Trophoblast cell (in vitro differentiated cells and primary cell): ENCODE results near the gene RNMT.

Source experiments
- DNase-seq, 2 donors: peaks; one replicate each; pipeline ENCODE4 v3.0.0-alpha.2; 2016
- H2AFZ ChIP-seq: 2 replicates; pipeline ENCODE4 v1.6.1; 2013; ENCODE audit warnings: low read length, moderate library complexity, mild to moderate bottlenecking; ENCODE audit not compliant: insufficient read depth, poor library complexity
- H2AK5ac ChIP-seq: 2 replicates; pipeline ENCODE4 v1.6.1; 2013; ENCODE audit warnings: mild to moderate bottlenecking, low read length
- H2BK120ac ChIP-seq: 2 replicates; pipeline ENCODE4 v1.6.1; 2013; ENCODE audit warnings: low read length, mild to moderate bottlenecking, moderate library complexity; ENCODE audit not compliant: insufficient read depth, poor library complexity
- H2BK12ac ChIP-seq: 2 replicates; pipeline ENCODE4 v1.6.1; 2013; ENCODE audit warnings: mild to moderate bottlenecking, low read length, moderate library complexity
- H2BK5ac ChIP-seq: 2 replicates; pipeline ENCODE4 v1.6.1; 2013; ENCODE audit warnings: low read length, low read depth, moderate library complexity, mild to moderate bottlenecking; ENCODE audit not compliant: poor library complexity
- H3K14ac ChIP-seq: 2 replicates; pipeline ENCODE4 v1.6.1; 2013; ENCODE audit warnings: mild to moderate bottlenecking, low read length
- H3K18ac ChIP-seq: 2 replicates; pipeline ENCODE4 v1.6.1; 2013; ENCODE audit warnings: mild to moderate bottlenecking, low read length
- H3K23ac ChIP-seq: 2 replicates; pipeline ENCODE4 v1.6.1; 2013; ENCODE audit warnings: low read length
- H3K27ac ChIP-seq: 2 replicates; pipeline ENCODE4 v1.5.1; 2013; ENCODE audit warnings: low read depth, mild to moderate bottlenecking, inconsistent platforms, low read length, moderate library complexity
- H3K27me3 ChIP-seq: 2 replicates; pipeline ENCODE4 v1.6.1; 2013; ENCODE audit warnings: inconsistent platforms, mild to moderate bottlenecking, low read length, moderate library complexity; ENCODE audit not compliant: insufficient read depth
- H3K36me3 ChIP-seq, 2 experiments: 1 replicate in 1 of 2; 2 replicates in 1 of 2; pipeline ENCODE4 v1.6.1; 2013; ENCODE audit warnings: low read length in 2 of 2, mild to moderate bottlenecking in 2 of 2, moderate library complexity in 1 of 2; ENCODE audit not compliant: insufficient read depth in 2 of 2, control insufficient read depth in 1 of 2
- H3K4ac ChIP-seq: 2 replicates; pipeline ENCODE4 v1.6.1; 2013; ENCODE audit warnings: low read depth, mild to moderate bottlenecking, low read length, moderate library complexity
- H3K4me1 ChIP-seq, 2 experiments: 1 replicate in 1 of 2; 2 replicates in 1 of 2; pipeline ENCODE4 v1.6.1; 2013; ENCODE audit warnings: low read length in 2 of 2, mild to moderate bottlenecking in 2 of 2, moderate library complexity in 1 of 2; ENCODE audit not compliant: insufficient read depth in 2 of 2, control insufficient read depth in 1 of 2
- H3K4me2 ChIP-seq: 2 replicates; pipeline ENCODE4 v1.6.1; 2013; ENCODE audit warnings: inconsistent platforms, mild to moderate bottlenecking, low read length, moderate library complexity
- H3K4me3 ChIP-seq: 2 replicates; pipeline ENCODE4 v1.5.1; 2013; ENCODE audit warnings: mild to moderate bottlenecking, low read depth, low read length, inconsistent platforms
- H3K79me1 ChIP-seq: one replicate; pipeline ENCODE4 v1.6.1; 2013; ENCODE audit warnings: low read length
- H3K79me2 ChIP-seq: 2 replicates; pipeline ENCODE4 v1.6.1; 2013; ENCODE audit warnings: low read length, mild to moderate bottlenecking; ENCODE audit not compliant: control insufficient read depth, insufficient read depth, poor library complexity
- H3K9ac ChIP-seq: 2 replicates; pipeline ENCODE4 v1.6.1; 2013; ENCODE audit warnings: mild to moderate bottlenecking, low read length
- H3K9me3 ChIP-seq: 2 replicates; pipeline ENCODE4 v1.6.1; 2013; ENCODE audit warnings: low read depth, mild to moderate bottlenecking, control low read depth, inconsistent platforms, low read length; ENCODE audit not compliant: insufficient read depth
- H4K12ac ChIP-seq: 2 replicates; pipeline ENCODE4 v1.6.1; 2013; ENCODE audit warnings: low read depth, mild to moderate bottlenecking, low read length, moderate library complexity
- H4K8ac ChIP-seq: 2 replicates; pipeline ENCODE4 v1.6.1; 2013; ENCODE audit warnings: low read depth, mild to moderate bottlenecking, low read length, moderate library complexity
- H4K91ac ChIP-seq: one replicate; pipeline ENCODE4 v1.6.1; 2013; ENCODE audit warnings: low read depth, mild to moderate bottlenecking, low read length, moderate library complexity
- WGBS: extraction: QIAGEN DNeasy Blood & Tissue Kit; methylation state at CpG from one replicate; pipeline ENCODE4 v1.1.7; 2013; ENCODE audit warnings: missing lambda C conversion rate; ENCODE audit not compliant: insufficient read length, insufficient coverage; ENCODE audit errors: extremely low coverage; 5-methylcytosine and 5-hydroxymethylcytosine counted together

RNMT gene

DNA sequence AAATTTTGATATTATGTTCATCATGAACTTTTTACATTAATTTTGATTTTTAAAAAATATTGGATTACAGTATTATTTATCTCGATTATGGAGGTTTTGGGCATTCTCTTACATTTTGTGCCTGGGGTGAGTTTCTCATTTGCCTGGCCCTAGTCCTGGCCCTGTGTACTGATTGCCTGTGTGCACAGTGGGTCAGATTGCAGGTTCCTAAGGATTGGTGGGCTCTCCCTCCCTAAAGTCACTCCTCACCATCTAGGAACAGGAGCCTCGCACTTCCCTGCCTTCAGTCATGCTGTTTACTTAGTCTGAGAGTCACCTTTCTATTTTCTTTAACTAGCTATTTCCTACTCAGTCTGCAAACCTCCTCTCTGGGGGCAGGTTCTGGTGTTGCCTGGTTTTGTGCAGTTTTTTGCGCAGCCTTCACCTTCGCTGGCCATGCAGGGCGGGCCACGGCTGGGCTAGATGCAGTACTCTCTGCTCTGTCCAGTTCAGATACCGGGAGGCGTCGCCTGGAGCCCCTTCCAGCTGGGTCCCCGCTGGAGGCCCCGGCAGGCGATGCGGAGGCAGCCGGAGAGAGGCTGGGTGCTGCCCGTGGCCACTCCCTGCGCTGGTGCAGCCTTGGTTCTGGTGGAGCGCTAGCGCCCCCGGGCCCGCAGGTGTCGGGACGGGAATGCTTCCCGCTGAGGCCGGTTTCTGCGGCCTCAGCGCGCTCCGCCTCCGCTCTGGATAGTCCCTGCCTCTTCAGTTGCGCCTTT is 74.2 kb downstream of the RNMT start:
- Histone ChIP-seq H4K8ac (no peak overlapping the region), H3K23ac (no peak overlapping the region), H3K18ac (no peak overlapping the region), H3K79me1 (peaks cover 3% of the 10 kb centered on the region), H3K14ac (no peak overlapping the region), H3K4me3 (no peak overlapping the region), H4K12ac (no peak overlapping the region), H2BK5ac (no peak overlapping the region), H3K4ac (no peak overlapping the region), H2BK12ac (no peak overlapping the region), H3K36me3 (no peaks in the 10 kb centered on the region), H4K91ac (no peak overlapping the region), H3K27me3 (no peaks in the 10 kb centered on the region), H3K4me1 (peaks cover 15 to 17% of the 10 kb centered on the region in 2 experiments), H3K27ac (no peak overlapping the region), H2AFZ (peak overlapping the region; percentile 44), H3K4me2 (peak overlapping the region; percentile 74), H3K79me2 (no peaks in the 10 kb centered on the region), H3K9ac (no peak overlapping the region), H2AK5ac (no peak overlapping the region), H2BK120ac (no peak overlapping the region), H3K9me3 (no peaks in the 10 kb centered on the region)
- peak; percentile 43 to 64 for DNase-seq
- no CpG with 5 or more reads among the region's 30 CpGs for WGBS

DNA sequence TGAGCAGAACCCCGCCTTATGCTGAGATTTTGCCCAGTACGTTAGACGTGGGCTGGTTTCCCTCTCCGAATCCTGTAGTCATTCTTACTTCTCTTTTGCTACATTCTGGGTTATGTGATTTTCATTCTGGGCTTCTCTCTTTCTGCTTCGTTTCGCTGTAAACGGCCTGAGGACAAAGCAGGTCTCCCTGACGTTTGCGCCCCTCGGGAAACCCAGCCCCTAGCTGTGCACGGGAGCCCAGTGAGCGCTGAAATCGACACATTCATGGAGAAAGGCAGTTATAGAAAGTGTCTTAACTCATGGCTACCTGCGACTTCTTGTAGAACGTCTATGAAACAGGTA is 74.8 kb downstream of the RNMT start:
- WGBS = no CpG with 5 or more reads among the region's 15 CpGs
- H4K91ac ChIP-seq = no peak overlapping the region

DNA sequence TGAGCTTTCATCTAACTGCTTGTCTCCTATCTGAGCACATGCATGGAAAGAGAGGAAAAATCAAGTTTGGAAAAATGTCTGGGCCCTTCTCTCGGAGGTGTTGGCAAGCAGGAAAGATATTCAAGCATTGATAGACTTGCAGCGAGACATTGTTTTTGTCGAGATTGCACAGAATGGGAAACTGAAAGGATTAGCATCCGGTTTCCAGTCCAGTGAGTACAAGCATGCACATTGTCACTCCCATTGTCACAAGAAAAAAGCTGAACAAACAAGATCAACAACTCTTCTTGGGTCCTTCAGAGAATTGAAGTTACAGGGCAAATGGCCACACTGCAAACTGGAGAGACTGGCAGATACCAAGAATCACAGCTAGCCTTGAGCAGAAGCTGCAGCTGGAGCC is 77.8 kb downstream of the RNMT start:
- no peak overlapping the region for H3K14ac ChIP-seq
- no CpG with 5 or more reads among the region's 4 CpGs for WGBS
- H3K4me1 ChIP-seq = peaks cover 6 to 13% of the 10 kb centered on the region in 2 experiments
- no peak overlapping the region for H3K9ac ChIP-seq
- H4K8ac ChIP-seq = peak overlapping the region; percentile 40
- no peak overlapping the region for H2AK5ac ChIP-seq
- no peak overlapping the region for H2BK120ac ChIP-seq
- H3K23ac ChIP-seq = no peak overlapping the region
- H3K4me2 ChIP-seq = no peak overlapping the region
- H3K36me3 ChIP-seq = no peaks in the 10 kb centered on the region
- no peak overlapping the region for H4K12ac ChIP-seq
- H3K79me2 ChIP-seq = no peaks in the 10 kb centered on the region
- no peak for DNase-seq
- peak overlapping the region; percentile 28 for H2BK12ac ChIP-seq
- no peaks in the 10 kb centered on the region for H3K27me3 ChIP-seq
- no peak overlapping the region for H4K91ac ChIP-seq
- no peak overlapping the region for H3K4ac ChIP-seq
- peak overlapping the region; percentile 20 for H3K27ac ChIP-seq
- H3K18ac ChIP-seq = peak overlapping the region; percentile 19
- H3K9me3 ChIP-seq = no peaks in the 10 kb centered on the region
- H2AFZ ChIP-seq = no peak overlapping the region
- no peak overlapping the region for H3K4me3 ChIP-seq
- no peaks in the 10 kb centered on the region for H3K79me1 ChIP-seq
- no peak overlapping the region for H2BK5ac ChIP-seq

More for the DNA sequence above, 74.8 kb downstream of the RNMT start:
- H2BK12ac ChIP-seq = no peak overlapping the region
- peaks cover 14 to 16% of the 10 kb centered on the region in 2 experiments for H3K4me1 ChIP-seq
- H3K36me3 ChIP-seq = no peaks in the 10 kb centered on the region
- no peaks in the 10 kb centered on the region for H3K79me2 ChIP-seq
- no peak overlapping the region for H3K4me3 ChIP-seq
- no peak overlapping the region for H4K8ac ChIP-seq
- H3K18ac ChIP-seq = no peak overlapping the region
- H3K79me1 ChIP-seq = peaks cover 3% of the 10 kb centered on the region
- no peak overlapping the region for H3K23ac ChIP-seq
- H4K12ac ChIP-seq = no peak overlapping the region
- H3K27me3 ChIP-seq = no peaks in the 10 kb centered on the region
- H3K4ac ChIP-seq = no peak overlapping the region
- peak overlapping the region; percentile 44 for H2AFZ ChIP-seq
- H3K9ac ChIP-seq = no peak overlapping the region
- H2AK5ac ChIP-seq = no peak overlapping the region
- H3K27ac ChIP-seq = no peak overlapping the region
- H2BK5ac ChIP-seq = no peak overlapping the region
- no peaks in the 10 kb centered on the region for H3K9me3 ChIP-seq
- no peak overlapping the region for H2BK120ac ChIP-seq
- H3K14ac ChIP-seq = no peak overlapping the region
- peak overlapping the region; percentile 74 for H3K4me2 ChIP-seq
- no peak for DNase-seq

DNA sequence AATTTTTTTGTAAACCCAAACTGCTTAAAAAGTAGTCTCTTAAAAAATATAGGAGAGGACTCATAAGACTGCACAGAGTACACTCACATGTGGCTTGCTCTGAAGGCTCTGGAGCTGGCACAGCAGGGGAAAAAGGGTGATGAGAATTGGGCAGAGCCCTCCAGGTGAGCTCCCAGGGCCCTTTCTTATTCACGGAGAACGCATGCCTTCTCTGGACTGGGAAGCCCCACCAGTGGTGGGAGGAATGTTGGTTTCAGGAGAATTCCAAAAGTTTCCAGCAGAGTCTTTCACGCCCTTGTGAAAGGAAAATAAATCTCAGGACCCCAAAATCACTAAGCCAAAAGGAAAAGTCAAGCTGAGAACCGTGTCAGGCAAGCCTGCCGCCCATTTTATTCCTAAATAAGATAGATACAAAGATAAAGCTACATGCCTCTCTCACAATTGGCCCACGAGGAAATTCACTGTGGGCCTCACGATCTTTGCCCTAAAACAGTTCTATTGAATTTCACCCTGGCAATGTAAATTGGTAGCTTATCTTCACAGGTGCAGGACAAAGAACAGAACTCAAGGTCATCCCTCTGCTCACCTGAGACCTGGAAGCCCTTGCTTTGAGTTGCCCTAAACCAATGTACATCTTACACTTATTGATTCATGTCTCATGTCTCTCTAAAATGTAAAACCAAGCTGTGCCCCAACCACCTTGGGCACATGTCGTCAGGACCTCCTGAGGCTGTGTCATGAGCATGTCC is 82.0 kb downstream of the RNMT start:
- Histone ChIP-seq H3K18ac (no peak overlapping the region), H4K12ac (no peak overlapping the region)
- no CpG with 5 or more reads among the region's 8 CpGs for WGBS

More for the DNA sequence above, 82.0 kb downstream of the RNMT start:
- H3K36me3 ChIP-seq = no peaks in the 10 kb centered on the region
- no peak overlapping the region for H3K27ac ChIP-seq
- H2BK120ac ChIP-seq = no peak overlapping the region
- H3K9ac ChIP-seq = no peak overlapping the region
- H3K14ac ChIP-seq = no peak overlapping the region
- H3K4me3 ChIP-seq = no peak overlapping the region
- DNase-seq = no peak
- no peak overlapping the region for H2BK12ac ChIP-seq
- no peak overlapping the region for H4K91ac ChIP-seq
- no peaks in the 10 kb centered on the region for H3K79me2 ChIP-seq
- H3K4ac ChIP-seq = no peak overlapping the region
- H2BK5ac ChIP-seq = no peak overlapping the region
- no peak overlapping the region for H4K8ac ChIP-seq
- no peaks in the 10 kb centered on the region for H3K79me1 ChIP-seq
- peaks cover 11 to 22% of the 10 kb centered on the region in 2 experiments for H3K4me1 ChIP-seq
- no peaks in the 10 kb centered on the region for H3K9me3 ChIP-seq
- no peak overlapping the region for H3K4me2 ChIP-seq
- H2AFZ ChIP-seq = no peak overlapping the region
- no peak overlapping the region for H3K23ac ChIP-seq
- no peak overlapping the region for H2AK5ac ChIP-seq
- H3K27me3 ChIP-seq = no peaks in the 10 kb centered on the region
